Panc1 (cell line): Measurements from ENCODE around the gene KANSL1L. TPM values are rescaled to one million over a fixed set of nuclear protein-coding genes. Genes with fewer than 3 reads are reported as not detected.

Source experiments
- ATAC-seq: fragments of 200-7000 bp; cut with Tn5 transposase; 2 replicates; pipeline ENCODE4 v1.9.1; 2020; ENCODE audit warnings: mild to moderate bottlenecking, moderate library complexity
- BruUV-seq: library from RNA; stranded (reverse); fragments of 400-500 nt; replicated peaks from 2 replicates; lab custom pipeline; 2021; lab: Mats Ljungman, UMichigan
- CTCF ChIA-PET: fragments of 300-600 bp; sonication (Branson Sonifier 250); formaldehyde crosslinking; loops from one replicate; lab custom pipeline; 2022; ENCODE audit warnings: antibody characterized with exemption; lab: Charles Lee
- POLR2A ChIA-PET: fragments of 300-600 bp; sonication (Branson Sonifier 250); formaldehyde crosslinking; loops from one replicate; lab custom pipeline; 2022; ENCODE audit warnings: antibody characterized with exemption; lab: Charles Lee
- DNase-seq: peaks from one replicate; pipeline ENCODE4 v3.0.0-alpha.2; 2010; ENCODE audit warnings: low read depth, low spot score
- H3K27ac ChIP-seq: 2 replicates; pipeline ENCODE4 v1.5.1; 2011; ENCODE audit warnings: mild to moderate bottlenecking, low read length, inconsistent platforms
- H3K27me3 ChIP-seq: fragments of 200-500 bp; sonication (Bioruptor generic); 2 replicates; pipeline ENCODE4 v1.6.0; 2014; ENCODE audit warnings: low read length, inconsistent platforms; ENCODE audit not compliant: control insufficient read depth, insufficient read depth
- H3K36me3 ChIP-seq: fragments of 200-500 bp; sonication (Bioruptor generic); 2 replicates; pipeline ENCODE4 v1.5.1; 2014; ENCODE audit warnings: inconsistent platforms, mild to moderate bottlenecking, low read length, moderate library complexity; ENCODE audit not compliant: control insufficient read depth, insufficient read depth
- H3K4me1 ChIP-seq: 2 replicates; pipeline ENCODE4 v1.5.1; 2011; ENCODE audit warnings: inconsistent platforms, mild to moderate bottlenecking, low read length, moderate library complexity; ENCODE audit not compliant: control insufficient read depth, insufficient read depth
- H3K4me3 ChIP-seq, 2 experiments: 2 replicates each; pipeline ENCODE4 v1.5.1; 2011 to 2012; ENCODE audit warnings: low read depth in 2 of 2, low read length in 2 of 2, mild to moderate bottlenecking in 2 of 2, inconsistent platforms in 1 of 2, moderate library complexity in 1 of 2
- H3K9me3 ChIP-seq: fragments of 200-500 bp; sonication (Bioruptor generic); 2 replicates; pipeline ENCODE4 v1.5.1; 2014; ENCODE audit warnings: low read depth, mild to moderate bottlenecking, inconsistent platforms, low read length, moderate library complexity; ENCODE audit not compliant: control insufficient read depth, insufficient read depth
- CTCF ChIP-seq: fragments of 450-650 bp; IDR thresholded peaks from 2 replicates; pipeline ENCODE4 v1.5.1; 2017; ENCODE audit warnings: mild to moderate bottlenecking
- POLR2AphosphoS5 ChIP-seq: IDR thresholded peaks from 2 replicates; pipeline ENCODE4 v1.6.1; 2012; ENCODE audit warnings: mild to moderate bottlenecking, low read depth, low read length, moderate library complexity
- REST ChIP-seq, 2 experiments: IDR thresholded peaks; 2 replicates each; pipeline ENCODE4 v1.6.1; 2011 to 2012; ENCODE audit warnings: low read depth in 2 of 2, control low read depth in 1 of 2, low read length in 1 of 2, mild to moderate bottlenecking in 1 of 2, moderate library complexity in 1 of 2; ENCODE audit not compliant: insufficient read depth in 1 of 2
- SIN3A ChIP-seq: IDR thresholded peaks from 2 replicates; pipeline ENCODE4 v1.6.1; 2012; ENCODE audit warnings: low read depth, mild to moderate bottlenecking, low read length, moderate library complexity, borderline replicate concordance; ENCODE audit not compliant: insufficient read depth
- TCF7L2 ChIP-seq: IDR thresholded peaks from 2 replicates; pipeline ENCODE4 v1.6.1; 2011; ENCODE audit warnings: mild to moderate bottlenecking, low read depth, low read length, inconsistent platforms
- in situ Hi-C: cut with HindIII; loops from 2 replicates; pipeline ENCODE4 v1.10.0; 2016; ENCODE audit warnings: low sequenced_read_pairs, low pct_unique_long_range_greater_than_20kb
- intact Hi-C: fragments of 100-400 bp; cut with micrococcal nuclease; formaldehyde crosslinking; loops from one replicate; pipeline ENCODE4 v1.10.0; 2022; ENCODE audit not compliant: unreplicated experiment
- total RNA-seq: library from RNA; stranded (reverse); gene quantifications from one replicate; pipeline ENCODE4 v1.2.1, GENCODE V29; 2021; ENCODE audit not compliant: unreplicated experiment

The KANSL1L gene
- total RNA-seq, 1 experiment from 2014 or later, result 10.5 TPM

GRCh38 chr2:210210185-210210584 is 39.0 kb upstream of the KANSL1L start:
- Histone ChIP-seq H3K4me1 (no peaks in the 10 kb centered on the region), H3K9me3 (no peaks in the 10 kb centered on the region), H3K27ac (no peak overlapping the region), H3K27me3 (no peaks in the 10 kb centered on the region), H3K4me3 (no peak overlapping the region), H3K36me3 (no peaks in the 10 kb centered on the region)
- no TSS peak for BruUV-seq
- ChIA-PET POLR2A (no interaction called here), CTCF (no interaction called here)
- TF ChIP-seq TCF7L2 (no peak), SIN3A (no peak), POLR2AphosphoS5 (no peak), REST (IDR thresholded peaks at IDR 0.05; ENCODE audit: insufficient read depth in 1 of 2, low read depth in 2 of 2, low read length in 1 of 2) (no peak), CTCF (no peak)
- DNase-seq (no peak), ATAC-seq (no peak)
- intact Hi-C loops, result no loop called here
- in situ Hi-C loops, result no loop called here

- CTCF ChIA-PET, result no interaction called here
- POLR2A ChIA-PET, result no interaction called here
- intact Hi-C loops, result no loop called here
- ATAC-seq, result no peak
- no TSS peak for BruUV-seq
- in situ Hi-C loops, result no loop called here
- TF ChIP-seq SIN3A, result no peak
- no peak for TF ChIP-seq TCF7L2
- TF ChIP-seq REST (IDR thresholded peaks at IDR 0.05; ENCODE audit: insufficient read depth in 1 of 2, low read depth in 2 of 2, low read length in 1 of 2), result no peak
- TF ChIP-seq POLR2AphosphoS5, result no peak
- no peak for TF ChIP-seq CTCF
- Histone ChIP-seq H3K4me3 (no peak overlapping the region), H3K27ac (no peak overlapping the region), H3K9me3 (no peaks in the 10 kb centered on the region), H3K4me1 (no peaks in the 10 kb centered on the region), H3K36me3 (no peaks in the 10 kb centered on the region), H3K27me3 (peaks cover 4% of the 10 kb centered on the region)
- no peak for DNase-seq
These were observed 36.7 kb upstream of the KANSL1L start for GRCh38 chr2:210207929-210208328.
